A673 (cell line): Measurements from ENCODE around the gene CFAP107.

Source experiments
- EZH2 ChIP-seq: fragments of 200-600 bp; sonication (generic); IDR thresholded peaks from 2 replicates; pipeline ENCODE4 v1.6.1; 2017; ENCODE audit warnings: borderline replicate concordance, low read depth, mild to moderate bottlenecking, mixed read lengths, antibody characterized with exemption, low read length; ENCODE audit not compliant: poor library complexity, severe bottlenecking
- TF ChIP-seq, protein P1 (sequence below): fragments of 300-800, 200-600 bp; sonication (generic); conservative IDR thresholded peaks from 2 replicates; pipeline ENCODE4 v1.5.1; 2017; ENCODE audit warnings: low read depth, mild to moderate bottlenecking, antibody characterized with exemption, low read length, moderate library complexity, mixed read lengths

DNA sequence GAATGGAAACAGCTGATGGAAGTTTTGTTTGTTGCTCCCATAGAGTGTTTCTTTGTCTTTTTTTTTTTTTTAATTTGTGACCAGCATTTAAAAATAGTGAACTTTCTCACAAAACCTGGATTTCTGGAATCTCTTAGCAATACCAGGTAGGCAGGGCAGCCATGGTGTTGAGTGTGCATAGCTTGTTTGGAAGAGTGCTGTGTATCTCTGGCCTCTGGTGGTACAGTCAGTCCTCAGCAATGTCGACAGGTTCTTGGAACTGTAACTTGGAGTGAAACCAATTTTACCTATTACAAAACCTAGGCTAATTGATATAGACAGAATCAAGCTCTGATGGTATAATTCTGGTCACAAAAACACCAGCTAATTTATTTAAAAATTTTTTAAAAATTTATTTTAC is 23.4 kb upstream of the CFAP107 start:
- TF ChIP-seq, protein P1, sequence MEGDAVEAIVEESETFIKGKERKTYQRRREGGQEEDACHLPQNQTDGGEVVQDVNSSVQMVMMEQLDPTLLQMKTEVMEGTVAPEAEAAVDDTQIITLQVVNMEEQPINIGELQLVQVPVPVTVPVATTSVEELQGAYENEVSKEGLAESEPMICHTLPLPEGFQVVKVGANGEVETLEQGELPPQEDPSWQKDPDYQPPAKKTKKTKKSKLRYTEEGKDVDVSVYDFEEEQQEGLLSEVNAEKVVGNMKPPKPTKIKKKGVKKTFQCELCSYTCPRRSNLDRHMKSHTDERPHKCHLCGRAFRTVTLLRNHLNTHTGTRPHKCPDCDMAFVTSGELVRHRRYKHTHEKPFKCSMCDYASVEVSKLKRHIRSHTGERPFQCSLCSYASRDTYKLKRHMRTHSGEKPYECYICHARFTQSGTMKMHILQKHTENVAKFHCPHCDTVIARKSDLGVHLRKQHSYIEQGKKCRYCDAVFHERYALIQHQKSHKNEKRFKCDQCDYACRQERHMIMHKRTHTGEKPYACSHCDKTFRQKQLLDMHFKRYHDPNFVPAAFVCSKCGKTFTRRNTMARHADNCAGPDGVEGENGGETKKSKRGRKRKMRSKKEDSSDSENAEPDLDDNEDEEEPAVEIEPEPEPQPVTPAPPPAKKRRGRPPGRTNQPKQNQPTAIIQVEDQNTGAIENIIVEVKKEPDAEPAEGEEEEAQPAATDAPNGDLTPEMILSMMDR: no peak
- TF ChIP-seq EZH2: no peak
